ENCODE results near the gene PLCZ1.

DNA sequence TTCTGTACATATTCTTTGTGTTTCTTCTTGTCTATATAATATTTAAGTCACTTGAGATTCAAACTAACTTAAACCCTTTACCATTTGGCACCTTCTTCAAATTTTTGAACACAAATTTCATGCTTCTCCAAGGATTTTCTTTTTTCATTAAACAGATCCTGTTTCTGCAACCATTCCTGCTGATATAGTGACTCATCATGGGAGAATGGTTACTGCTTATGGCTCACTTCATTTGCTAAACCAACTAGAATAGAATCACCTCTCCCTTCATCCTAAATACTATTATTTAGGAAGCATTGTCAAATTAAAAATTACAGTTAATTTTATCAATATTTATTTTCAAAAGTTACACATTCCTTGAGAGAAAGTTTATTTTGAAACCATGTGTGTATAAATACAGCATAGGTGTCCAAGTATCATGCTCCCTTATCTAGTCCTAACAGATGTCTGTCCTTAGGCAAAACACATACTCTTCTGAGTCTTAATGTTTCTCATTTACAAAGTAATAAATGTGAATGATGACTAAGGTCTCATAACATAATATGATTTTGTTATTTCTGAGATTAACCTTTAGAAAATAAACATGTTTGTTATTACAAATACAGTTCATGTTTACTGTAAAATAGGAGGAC, 40.7 kb downstream of the PLCZ1 start:
- TF ChIP-seq TOE1 (IDR thresholded peaks at IDR 0.05; ENCODE audit: borderline replicate concordance) (no peak), TOE1 (CRISPR knock-in tag; IDR thresholded peaks at IDR 0.05; ENCODE audit: borderline replicate concordance, low read depth) (no peak), CBX1 (IDR thresholded peaks at IDR 0.05; ENCODE audit: low read depth) (no peak), HNRNPLL (IDR thresholded peaks at IDR 0.05; ENCODE audit: low read depth, low read length, poor library complexity, severe bottlenecking) (no peak), ZNF263 (CRISPR knock-in tag; IDR thresholded peaks at IDR 0.05; ENCODE audit: borderline replicate concordance) (no peak), CTCF (IDR thresholded peaks at IDR 0.05 in 2 of 3, conservative IDR thresholded peaks at IDR 0.05 in 1 of 3; ENCODE audit: insufficient read depth in 2 of 3, low read depth in 1 of 3, low read length in 3 of 3) (no peak), FOXK1 (CRISPR knock-in tag; IDR thresholded peaks at IDR 0.05; ENCODE audit: borderline replicate concordance) (no peak), NONO (IDR thresholded peaks at IDR 0.05; ENCODE audit: low read depth in 2 of 2, low read length in 1 of 2) (no peak), SP2 (IDR thresholded peaks at IDR 0.05; ENCODE audit: extremely low read depth, low read depth, low read length, poor library complexity, severe bottlenecking) (no peak)
